Gastrocnemius medialis (tissue), 4 donors: ENCODE data around the gene TLX2.

ENCODE experiments used
- POLR2A ChIP-seq, 2 donors: fragments of 450-650 bp; IDR thresholded peaks; one replicate each; pipeline ENCODE4 v1.6.1; 2017; ENCODE audit warnings: antibody characterized with exemption in 2 of 2, mild to moderate bottlenecking in 2 of 2, moderate library complexity in 2 of 2
- TF ChIP-seq, protein P1 (sequence below), 5 experiments: fragments of 450-650 bp in 3 of 5; fragments of 200-600 bp in 2 of 5; sonication (generic) in 2 of 5; IDR thresholded peaks in 4 of 5; conservative IDR thresholded peaks in 1 of 5; 1 replicate in 4 of 5; 2 replicates in 1 of 5; pipeline ENCODE4 v1.5.1; 2016 to 2019; ENCODE audit warnings: antibody characterized with exemption in 5 of 5, mild to moderate bottlenecking in 3 of 5, moderate library complexity in 3 of 5

DNA sequence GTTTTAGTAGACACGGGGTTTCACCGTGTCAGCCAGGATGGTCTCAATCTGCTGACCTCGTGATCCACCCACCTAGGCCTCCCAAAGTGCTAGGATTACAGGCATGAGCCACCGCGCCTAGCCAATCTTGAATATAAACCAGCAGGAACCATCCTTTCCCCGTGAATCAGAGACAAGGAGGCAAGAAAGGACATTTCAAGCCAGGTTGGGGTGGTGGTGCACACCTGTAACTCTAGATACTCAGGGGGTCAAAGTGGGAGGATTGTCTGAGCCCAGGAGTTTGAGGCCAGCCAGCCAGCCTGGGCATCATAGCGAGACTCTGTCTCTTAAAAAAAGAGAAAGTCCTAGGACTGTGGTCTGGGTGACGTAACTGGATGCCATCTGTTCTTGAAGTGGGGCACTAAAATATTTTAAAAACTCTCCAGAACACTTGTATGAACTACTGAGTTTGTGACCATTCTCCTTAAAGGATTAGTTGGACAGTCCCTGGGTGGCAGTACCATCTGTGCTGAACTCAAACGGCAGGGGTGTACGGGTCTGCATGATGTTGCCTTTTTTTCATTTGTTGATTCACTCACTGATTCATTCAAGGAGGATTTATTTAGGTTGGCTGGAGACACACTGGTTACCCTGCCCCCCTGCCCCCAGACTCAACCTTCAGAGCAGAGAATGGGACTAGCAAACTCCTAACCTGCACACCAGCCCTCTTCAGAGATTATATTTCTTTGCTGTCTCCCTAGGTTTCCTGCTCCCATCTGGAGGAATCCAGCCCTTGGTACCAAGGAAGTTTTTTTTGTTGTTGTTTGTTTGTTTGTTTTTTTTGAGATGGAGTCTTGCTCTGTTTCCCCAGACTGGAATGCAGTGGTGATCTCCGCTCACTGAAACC, 2.9 kb upstream of the TLX2 start:
- TF ChIP-seq, protein P1, sequence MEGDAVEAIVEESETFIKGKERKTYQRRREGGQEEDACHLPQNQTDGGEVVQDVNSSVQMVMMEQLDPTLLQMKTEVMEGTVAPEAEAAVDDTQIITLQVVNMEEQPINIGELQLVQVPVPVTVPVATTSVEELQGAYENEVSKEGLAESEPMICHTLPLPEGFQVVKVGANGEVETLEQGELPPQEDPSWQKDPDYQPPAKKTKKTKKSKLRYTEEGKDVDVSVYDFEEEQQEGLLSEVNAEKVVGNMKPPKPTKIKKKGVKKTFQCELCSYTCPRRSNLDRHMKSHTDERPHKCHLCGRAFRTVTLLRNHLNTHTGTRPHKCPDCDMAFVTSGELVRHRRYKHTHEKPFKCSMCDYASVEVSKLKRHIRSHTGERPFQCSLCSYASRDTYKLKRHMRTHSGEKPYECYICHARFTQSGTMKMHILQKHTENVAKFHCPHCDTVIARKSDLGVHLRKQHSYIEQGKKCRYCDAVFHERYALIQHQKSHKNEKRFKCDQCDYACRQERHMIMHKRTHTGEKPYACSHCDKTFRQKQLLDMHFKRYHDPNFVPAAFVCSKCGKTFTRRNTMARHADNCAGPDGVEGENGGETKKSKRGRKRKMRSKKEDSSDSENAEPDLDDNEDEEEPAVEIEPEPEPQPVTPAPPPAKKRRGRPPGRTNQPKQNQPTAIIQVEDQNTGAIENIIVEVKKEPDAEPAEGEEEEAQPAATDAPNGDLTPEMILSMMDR (IDR thresholded peaks at IDR 0.05 in 4 of 5, conservative IDR thresholded peaks at IDR 0.05 in 1 of 5), result no peak
- no peak for TF ChIP-seq POLR2A (IDR thresholded peaks at IDR 0.05)
